SK-N-SH (cell line): ENCODE measurements around the gene LCN2. TPM values are rescaled to one million over a fixed set of nuclear protein-coding genes. Genes with fewer than 3 reads are reported as not detected.

Source experiments
- CTCF ChIA-PET: fragments of 300-600, 350-600 bp; formaldehyde crosslinking; extraction: SDS; loops from one replicate; lab custom pipeline; 2021; lab: Yijun Ruan, JAX
- POLR2A ChIA-PET: fragments of 350-600 bp; sonication (Branson Sonifier 250); formaldehyde crosslinking; extraction: SDS; loops from one replicate; lab custom pipeline; 2020; ENCODE audit warnings: antibody characterized with exemption, inconsistent platforms; lab: Yijun Ruan, JAX
- DNase-seq: peaks from one replicate; pipeline ENCODE4 v3.0.0; 2012
- H2AFZ ChIP-seq: fragments of 200-600 bp; sonication (generic); 2 replicates; pipeline ENCODE4 v1.8.1; 2016; ENCODE audit warnings: antibody characterized with exemption, mild to moderate bottlenecking, low read depth
- H3F3A ChIP-seq: fragments of 200-600 bp; sonication (generic); replicated peaks from 2 replicates; pipeline ENCODE3; 2016; ENCODE audit warnings: antibody characterized with exemption, mild to moderate bottlenecking; ENCODE audit not compliant: insufficient read depth
- H3K27ac ChIP-seq, 2 experiments: fragments of 200-500 bp in 1 of 2; fragments of 200-600 bp in 1 of 2; sonication (Bioruptor generic) in 1 of 2; sonication (generic), shearing (Covaris generic) in 1 of 2; 2 replicates each; pipeline versions ENCODE4 v1.5.1 to v1.6.1; 2014 to 2016; ENCODE audit warnings: low read depth in 2 of 2, inconsistent platforms in 1 of 2, low read length in 1 of 2, mild to moderate bottlenecking in 1 of 2, mixed read lengths in 1 of 2
- H3K27me3 ChIP-seq: fragments of 200-600 bp; sonication (generic), shearing (Covaris generic); 2 replicates; pipeline ENCODE4 v1.6.1; 2016; ENCODE audit warnings: mixed run types; ENCODE audit not compliant: insufficient read depth
- H3K36me3 ChIP-seq, 2 experiments: fragments of 200-500 bp in 1 of 2; fragments of 200-600 bp in 1 of 2; sonication (Bioruptor generic) in 1 of 2; sonication (generic) in 1 of 2; replicated peaks in 1 of 2; 2 replicates each; pipeline versions ENCODE3 to v1.5.1; 2014 to 2016; ENCODE audit warnings: low read length in 1 of 2, mild to moderate bottlenecking in 1 of 2; ENCODE audit not compliant: insufficient read depth in 2 of 2, control insufficient read depth in 1 of 2
- H3K4me1 ChIP-seq, 2 experiments: fragments of 200-500 bp in 1 of 2; fragments of 200-600 bp in 1 of 2; sonication (Bioruptor generic) in 1 of 2; sonication (generic), shearing (Covaris generic) in 1 of 2; 2 replicates each; pipeline versions ENCODE4 v1.5.1 to v1.6.1; 2014 to 2016; ENCODE audit warnings: low read depth in 1 of 2, low read length in 1 of 2, mixed run types in 1 of 2; ENCODE audit not compliant: insufficient read depth in 2 of 2, control insufficient read depth in 1 of 2
- H3K4me2 ChIP-seq: fragments of 200-600 bp; sonication (generic), shearing (Covaris generic); 2 replicates; pipeline ENCODE4 v1.6.1; 2017; ENCODE audit warnings: mixed run types
- H3K4me3 ChIP-seq, 2 experiments: fragments of 200-500 bp in 1 of 2; fragments of 200-600 bp in 1 of 2; sonication (Bioruptor generic) in 1 of 2; sonication (generic), shearing (Covaris generic) in 1 of 2; 2 replicates each; pipeline versions ENCODE4 v1.5.1 to v1.8.1; 2014 to 2016; ENCODE audit warnings: low read depth in 2 of 2, inconsistent platforms in 1 of 2, low read length in 1 of 2, mild to moderate bottlenecking in 1 of 2, mixed read lengths in 1 of 2, moderate library complexity in 1 of 2
- H3K79me2 ChIP-seq: fragments of 200-600 bp; sonication (generic); 2 replicates; pipeline ENCODE4 v1.8.1; 2017; ENCODE audit warnings: mild to moderate bottlenecking; ENCODE audit not compliant: insufficient read depth
- H3K9ac ChIP-seq: fragments of 200-600 bp; sonication (generic); 2 replicates; pipeline ENCODE4 v1.6.1; 2017; ENCODE audit warnings: mixed run types
- H3K9me2 ChIP-seq: fragments of 200-600 bp; sonication (generic); 2 replicates; pipeline ENCODE4 v1.6.1; 2017; ENCODE audit warnings: mixed run types
- H3K9me3 ChIP-seq: fragments of 200-600 bp; sonication (generic); 2 replicates; pipeline ENCODE4 v1.6.1; 2017; ENCODE audit warnings: mixed run types, mild to moderate bottlenecking, moderate library complexity
- H4K20me1 ChIP-seq: fragments of 200-600 bp; sonication (generic); 2 replicates; pipeline ENCODE4 v1.6.1; 2017; ENCODE audit warnings: mild to moderate bottlenecking, mixed run types; ENCODE audit not compliant: insufficient read depth
- EP300 ChIP-seq, 2 experiments: IDR thresholded peaks; 2 replicates each; pipeline versions ENCODE4 v1.4.0 to v1.6.1; 2012; ENCODE audit warnings: borderline replicate concordance in 1 of 2, low read depth in 1 of 2, low read length in 1 of 2
- EZH2phosphoT487 ChIP-seq: fragments of 200-600 bp; sonication (generic); IDR thresholded peaks from 2 replicates; pipeline ENCODE4 v1.6.1; 2017; ENCODE audit warnings: low read depth, mixed run types, mild to moderate bottlenecking, antibody characterized with exemption, moderate library complexity, borderline replicate concordance
- FOSL2 ChIP-seq: IDR thresholded peaks from 2 replicates; pipeline ENCODE4 v1.4.0; 2012; ENCODE audit warnings: low read depth, mild to moderate bottlenecking, moderate library complexity, borderline replicate concordance
- FOXJ3 ChIP-seq: sonication (generic); formaldehyde crosslinking; IDR thresholded peaks from 2 replicates; pipeline ENCODE4 v1.5.1; 2020; ENCODE audit warnings: mild to moderate bottlenecking, missing genetic modification reagents
- FOXM1 ChIP-seq: IDR thresholded peaks from 2 replicates; pipeline ENCODE4 v1.4.0; 2012; ENCODE audit warnings: low read depth, mild to moderate bottlenecking
- GABPA ChIP-seq: IDR thresholded peaks from 2 replicates; pipeline ENCODE4 v1.4.0; 2012; ENCODE audit warnings: low read depth, mild to moderate bottlenecking
- MEF2A ChIP-seq: IDR thresholded peaks from 2 replicates; pipeline ENCODE4 v1.4.0; 2012; ENCODE audit warnings: low read depth, borderline replicate concordance
- MXI1 ChIP-seq: IDR thresholded peaks from 2 replicates; pipeline ENCODE4 v1.6.1; 2012; ENCODE audit warnings: mild to moderate bottlenecking, low read depth, low read length, improper control_type of control experiment
- NFIC ChIP-seq: IDR thresholded peaks from 2 replicates; pipeline ENCODE4 v1.4.0; 2012; ENCODE audit warnings: borderline replicate concordance
- POLR2AphosphoS5 ChIP-seq: IDR thresholded peaks from 2 replicates; pipeline ENCODE4 v1.6.1; 2012; ENCODE audit warnings: low read depth, low read length
- RAD21 ChIP-seq: IDR thresholded peaks from 2 replicates; pipeline ENCODE4 v1.6.1; 2012; ENCODE audit warnings: mild to moderate bottlenecking, low read length
- RCOR1 ChIP-seq: fragments of 150-350 bp; IDR thresholded peaks from 2 replicates; pipeline ENCODE4 v1.6.1; 2017; ENCODE audit warnings: antibody characterized with exemption, low read length
- RFX5 ChIP-seq: IDR thresholded peaks from 2 replicates; pipeline ENCODE4 v1.6.1; 2012; ENCODE audit warnings: mild to moderate bottlenecking, improper control_type of control experiment, low read length
- RXRA ChIP-seq: IDR thresholded peaks from 2 replicates; pipeline ENCODE4 v1.4.0; 2012; ENCODE audit warnings: low read depth, mild to moderate bottlenecking, borderline replicate concordance
- SIN3A ChIP-seq: IDR thresholded peaks from 2 replicates; pipeline ENCODE4 v1.6.1; 2012; ENCODE audit warnings: low read depth, mild to moderate bottlenecking, low read length, moderate library complexity, borderline replicate concordance
- TCF12 ChIP-seq: IDR thresholded peaks from 2 replicates; pipeline ENCODE4 v1.4.0; 2012
- WGBS: methylation state at CpG from one replicate; pipeline ENCODE4 v1.1.6; 2017; ENCODE audit warnings: low lambda C conversion rate; 5-methylcytosine and 5-hydroxymethylcytosine counted together
- polyA plus RNA-seq, 3 experiments: library from polyadenylated mRNA; depleted of rRNA; stranded (reverse); fragments of >200 nt; gene quantifications; 2 replicates each; pipeline ENCODE4 v1.2.3, GENCODE V29; 2012
- TF ChIP-seq, protein P1 (sequence below): fragments of 150-350 bp; IDR thresholded peaks from 2 replicates; pipeline ENCODE4 v1.6.1; 2017; ENCODE audit warnings: antibody characterized with exemption, low read length, low read depth, borderline replicate concordance
- TF ChIP-seq, protein P2 (sequence below): fragments of 200-600 bp; sonication (generic); IDR thresholded peaks from 2 replicates; pipeline ENCODE4 v1.6.1; 2017; ENCODE audit warnings: antibody characterized with exemption, mild to moderate bottlenecking, moderate library complexity
- TF ChIP-seq, protein P3 (sequence below): IDR thresholded peaks from 2 replicates; pipeline ENCODE4; 2012
- TF ChIP-seq, protein P4 (sequence below): fragments of 150-350 bp; IDR thresholded peaks from 2 replicates; pipeline ENCODE4 v1.6.1; 2016; ENCODE audit warnings: mild to moderate bottlenecking, low read depth, low read length

The LCN2 gene
- polyA plus RNA-seq, 1 of the 3 experiments (the other 2 are of a cell fraction), result not detected

DNA sequence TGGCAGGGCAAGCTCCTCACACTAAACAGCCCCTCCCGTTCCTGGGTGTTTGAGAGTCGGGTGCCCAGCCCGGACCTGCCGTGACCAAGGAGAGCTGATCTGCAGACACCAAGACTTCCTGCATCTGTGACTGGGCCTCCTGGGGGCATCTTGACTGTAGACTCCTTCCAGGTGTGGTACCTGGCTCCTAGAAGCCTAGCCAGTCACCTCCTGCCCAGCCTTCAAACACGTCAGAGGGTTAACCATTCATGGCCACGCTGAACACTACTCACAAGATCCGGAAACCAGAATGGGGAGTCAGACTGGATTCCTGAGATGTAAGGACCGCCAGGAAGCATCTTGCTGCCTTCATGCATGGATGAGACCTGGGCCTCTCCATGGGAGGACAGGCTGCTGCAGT lies 3.7 kb upstream of the LCN2 start:
- POLR2A ChIA-PET, result no interaction called here
- no peaks in the 10 kb centered on the region for H3K36me3 ChIP-seq
- no peaks in the 10 kb centered on the region for H3K79me2 ChIP-seq
- H2AFZ ChIP-seq, result no peak overlapping the region
- TF ChIP-seq EP300 (IDR thresholded peaks at IDR 0.05; ENCODE audit: borderline replicate concordance in 1 of 2, low read depth in 1 of 2, low read length in 1 of 2) (no peak), GABPA (no peak), MXI1 (no peak), FOXJ3 (CRISPR knock-in tag) (no peak), TCF12 (no peak), FOSL2 (no peak), MEF2A (no peak), RAD21 (no peak)
- H3K27ac ChIP-seq, result no peak overlapping the region
- 70% methylated on average over 7 of the region's 8 CpGs for WGBS
- no peak overlapping the region for H3K4me2 ChIP-seq
- CTCF ChIA-PET, result interaction anchor here (0.6 to 2.0 kb wide), 2 partner anchors 28 to 519 kb away, joined by 3 to 8 read pairs; no protein-coding TSS in a partner anchor
- H3F3A ChIP-seq, result no peaks in the 10 kb centered on the region
- no peaks in the 10 kb centered on the region for H4K20me1 ChIP-seq
- H3K9me3 ChIP-seq, result no peaks in the 10 kb centered on the region
- H3K9ac ChIP-seq, result no peak overlapping the region
- no peaks in the 10 kb centered on the region; a peak in 1 of 4 replicates for H3K4me1 ChIP-seq
- no peaks in the 10 kb centered on the region for H3K9me2 ChIP-seq
- DNase-seq, result no peak
- no peaks in the 10 kb centered on the region for H3K27me3 ChIP-seq
- H3K4me3 ChIP-seq, result no peak overlapping the region

DNA sequence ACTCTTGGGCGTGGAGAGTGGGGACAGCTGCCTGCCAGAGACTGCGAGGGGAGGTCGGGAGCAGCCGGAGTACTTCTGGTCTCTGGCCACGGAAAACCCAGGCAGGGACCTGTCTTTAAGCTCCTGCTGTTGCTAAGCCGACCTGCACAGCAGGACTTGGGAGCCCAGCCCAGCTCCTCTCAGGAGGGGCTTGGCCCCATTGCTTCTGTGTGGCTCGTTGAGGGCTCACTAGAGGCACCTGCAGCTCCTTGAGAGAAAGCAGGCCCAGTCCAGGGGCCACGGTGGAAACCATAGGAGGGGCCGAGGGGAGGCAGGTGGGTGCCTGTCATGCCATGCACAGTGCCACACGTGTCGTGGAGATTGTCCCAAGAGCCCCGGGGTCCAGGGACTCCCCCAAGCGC lies 3.3 kb upstream of the LCN2 start:
- Histone ChIP-seq H3K27ac (no peak overlapping the region), H3K36me3 (no peaks in the 10 kb centered on the region), H3K4me1 (no peaks in the 10 kb centered on the region; a peak in 1 of 4 replicates), H3K9ac (no peak overlapping the region), H3K4me2 (no peak overlapping the region), H4K20me1 (no peaks in the 10 kb centered on the region), H3K4me3 (no peak overlapping the region), H3K27me3 (no peaks in the 10 kb centered on the region), H3K9me2 (no peaks in the 10 kb centered on the region), H3F3A (no peaks in the 10 kb centered on the region), H3K79me2 (no peaks in the 10 kb centered on the region), H2AFZ (no peak overlapping the region), H3K9me3 (no peaks in the 10 kb centered on the region)
- 45% methylated on average over 5 of the region's 13 CpGs for WGBS
- ChIA-PET POLR2A (no interaction called here), CTCF (interaction anchor here (2.0 kb wide), 1 partner anchor 28 kb away, joined by 8 read pairs; no protein-coding TSS in a partner anchor)
- no peak for DNase-seq
- TF ChIP-seq, protein P1, sequence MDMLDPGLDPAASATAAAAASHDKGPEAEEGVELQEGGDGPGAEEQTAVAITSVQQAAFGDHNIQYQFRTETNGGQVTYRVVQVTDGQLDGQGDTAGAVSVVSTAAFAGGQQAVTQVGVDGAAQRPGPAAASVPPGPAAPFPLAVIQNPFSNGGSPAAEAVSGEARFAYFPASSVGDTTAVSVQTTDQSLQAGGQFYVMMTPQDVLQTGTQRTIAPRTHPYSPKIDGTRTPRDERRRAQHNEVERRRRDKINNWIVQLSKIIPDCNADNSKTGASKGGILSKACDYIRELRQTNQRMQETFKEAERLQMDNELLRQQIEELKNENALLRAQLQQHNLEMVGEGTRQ, result no peak
- TF ChIP-seq MXI1, result no peak
- TF ChIP-seq, protein P2, sequence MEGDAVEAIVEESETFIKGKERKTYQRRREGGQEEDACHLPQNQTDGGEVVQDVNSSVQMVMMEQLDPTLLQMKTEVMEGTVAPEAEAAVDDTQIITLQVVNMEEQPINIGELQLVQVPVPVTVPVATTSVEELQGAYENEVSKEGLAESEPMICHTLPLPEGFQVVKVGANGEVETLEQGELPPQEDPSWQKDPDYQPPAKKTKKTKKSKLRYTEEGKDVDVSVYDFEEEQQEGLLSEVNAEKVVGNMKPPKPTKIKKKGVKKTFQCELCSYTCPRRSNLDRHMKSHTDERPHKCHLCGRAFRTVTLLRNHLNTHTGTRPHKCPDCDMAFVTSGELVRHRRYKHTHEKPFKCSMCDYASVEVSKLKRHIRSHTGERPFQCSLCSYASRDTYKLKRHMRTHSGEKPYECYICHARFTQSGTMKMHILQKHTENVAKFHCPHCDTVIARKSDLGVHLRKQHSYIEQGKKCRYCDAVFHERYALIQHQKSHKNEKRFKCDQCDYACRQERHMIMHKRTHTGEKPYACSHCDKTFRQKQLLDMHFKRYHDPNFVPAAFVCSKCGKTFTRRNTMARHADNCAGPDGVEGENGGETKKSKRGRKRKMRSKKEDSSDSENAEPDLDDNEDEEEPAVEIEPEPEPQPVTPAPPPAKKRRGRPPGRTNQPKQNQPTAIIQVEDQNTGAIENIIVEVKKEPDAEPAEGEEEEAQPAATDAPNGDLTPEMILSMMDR, result no peak
- no peak for TF ChIP-seq RFX5
- TF ChIP-seq FOXM1, result no peak
- TF ChIP-seq TCF12, result no peak
- TF ChIP-seq, protein P3, sequence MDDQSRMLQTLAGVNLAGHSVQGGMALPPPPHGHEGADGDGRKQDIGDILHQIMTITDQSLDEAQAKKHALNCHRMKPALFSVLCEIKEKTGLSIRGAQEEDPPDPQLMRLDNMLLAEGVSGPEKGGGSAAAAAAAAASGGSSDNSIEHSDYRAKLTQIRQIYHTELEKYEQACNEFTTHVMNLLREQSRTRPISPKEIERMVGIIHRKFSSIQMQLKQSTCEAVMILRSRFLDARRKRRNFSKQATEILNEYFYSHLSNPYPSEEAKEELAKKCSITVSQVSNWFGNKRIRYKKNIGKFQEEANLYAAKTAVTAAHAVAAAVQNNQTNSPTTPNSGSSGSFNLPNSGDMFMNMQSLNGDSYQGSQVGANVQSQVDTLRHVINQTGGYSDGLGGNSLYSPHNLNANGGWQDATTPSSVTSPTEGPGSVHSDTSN, result no peak
- no peak for TF ChIP-seq RAD21
- no peak for TF ChIP-seq EZH2phosphoT487
- no peak for TF ChIP-seq POLR2AphosphoS5
- no peak for TF ChIP-seq SIN3A
- TF ChIP-seq, protein P4, sequence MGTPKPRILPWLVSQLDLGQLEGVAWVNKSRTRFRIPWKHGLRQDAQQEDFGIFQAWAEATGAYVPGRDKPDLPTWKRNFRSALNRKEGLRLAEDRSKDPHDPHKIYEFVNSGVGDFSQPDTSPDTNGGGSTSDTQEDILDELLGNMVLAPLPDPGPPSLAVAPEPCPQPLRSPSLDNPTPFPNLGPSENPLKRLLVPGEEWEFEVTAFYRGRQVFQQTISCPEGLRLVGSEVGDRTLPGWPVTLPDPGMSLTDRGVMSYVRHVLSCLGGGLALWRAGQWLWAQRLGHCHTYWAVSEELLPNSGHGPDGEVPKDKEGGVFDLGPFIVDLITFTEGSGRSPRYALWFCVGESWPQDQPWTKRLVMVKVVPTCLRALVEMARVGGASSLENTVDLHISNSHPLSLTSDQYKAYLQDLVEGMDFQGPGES, result no peak
- no peak for TF ChIP-seq GABPA
- TF ChIP-seq NFIC, result no peak
- TF ChIP-seq RCOR1, result no peak
- no peak for TF ChIP-seq RXRA
